Caco-2 (cell line): ENCODE data around the gene ABCC1. TPM values are rescaled to one million over a fixed set of nuclear protein-coding genes. Genes with fewer than 3 reads are reported as not detected.
"Not testable (repeated sequence)": the region's sequence is repeated elsewhere in the genome, so short reads cannot be mapped to it uniquely, and the experiment has no call there.

Experiments
- BruUV-seq: library from RNA; stranded (reverse); fragments of 400-500 nt; replicated peaks from 2 replicates; lab custom pipeline; 2021; lab: Mats Ljungman, UMichigan
- CTCF ChIA-PET: fragments of 300-600 bp; sonication (Branson Sonifier 250); formaldehyde crosslinking; loops from one replicate; lab custom pipeline; 2022; ENCODE audit warnings: antibody characterized with exemption; lab: Charles Lee
- POLR2A ChIA-PET: fragments of 300-600 bp; sonication (Branson Sonifier 250); formaldehyde crosslinking; loops from one replicate; lab custom pipeline; 2022; ENCODE audit warnings: antibody characterized with exemption; lab: Charles Lee
- DNase-seq, 2 experiments: peaks; one replicate each; pipeline versions ENCODE4 v3.0.0 to v3.0.0-alpha.2; 2020 to 2022
- H3K27me3 ChIP-seq: replicated peaks from 2 replicates; pipeline ENCODE4 v1.6.0; 2011; ENCODE audit warnings: low read length; ENCODE audit not compliant: control insufficient read depth, insufficient read depth
- H3K36me3 ChIP-seq: 2 replicates; pipeline ENCODE4 v1.5.1; 2011; ENCODE audit warnings: low read length; ENCODE audit not compliant: control insufficient read depth, insufficient read depth
- H3K4me1 ChIP-seq: fragments of 250-450 bp; sonication (Bioruptor Pico); 2 replicates; pipeline ENCODE4 v1.5.1; 2020; ENCODE audit warnings: mild to moderate bottlenecking
- H3K4me3 ChIP-seq: 2 replicates; pipeline ENCODE4 v1.5.1; 2011; ENCODE audit warnings: low read depth, mild to moderate bottlenecking, control low read depth, low read length
- H3K9me3 ChIP-seq: fragments of 250-450 bp; sonication (Bioruptor Pico); 2 replicates; pipeline ENCODE4 v1.5.1; 2020; ENCODE audit warnings: mild to moderate bottlenecking, moderate library complexity
- H3K27ac Mint-ChIP-seq: one replicate; pipeline ENCODE4 v1.8.0; 2022; ENCODE audit warnings: mixed read lengths; ENCODE audit not compliant: unreplicated experiment
- H3K27me3 Mint-ChIP-seq: one replicate; pipeline ENCODE4 v1.8.0; 2022; ENCODE audit warnings: mixed read lengths; ENCODE audit not compliant: insufficient read depth, unreplicated experiment
- H3K36me3 Mint-ChIP-seq: one replicate; pipeline ENCODE4 v1.8.0; 2022; ENCODE audit warnings: mild to moderate bottlenecking, mixed read lengths; ENCODE audit not compliant: insufficient read depth, unreplicated experiment
- H3K4me1 Mint-ChIP-seq: one replicate; pipeline ENCODE4 v1.8.0; 2022; ENCODE audit warnings: low read depth, mixed read lengths; ENCODE audit not compliant: unreplicated experiment
- H3K4me3 Mint-ChIP-seq: one replicate; pipeline ENCODE4 v1.8.0; 2022; ENCODE audit warnings: mild to moderate bottlenecking, moderate library complexity, mixed read lengths; ENCODE audit not compliant: unreplicated experiment
- H3K9me3 Mint-ChIP-seq: one replicate; pipeline ENCODE4 v1.8.0; 2022; ENCODE audit warnings: mixed read lengths; ENCODE audit not compliant: unreplicated experiment
- CTCF ChIP-seq, 2 experiments: fragments of 200-600 bp in 1 of 2; IDR thresholded peaks; 1 replicate in 1 of 2; 2 replicates in 1 of 2; pipeline versions ENCODE4 v1.5.1 to v1.8.0; 2011 to 2022; ENCODE audit warnings: antibody characterized with exemption in 1 of 2, control low read depth in 1 of 2, inconsistent platforms in 1 of 2, low read depth in 1 of 2, low read length in 1 of 2, mild to moderate bottlenecking in 1 of 2, moderate library complexity in 1 of 2; ENCODE audit not compliant: insufficient read depth in 1 of 2, severe bottlenecking in 1 of 2, unreplicated experiment in 1 of 2
- intact Hi-C: fragments of 100-400 bp; cut with micrococcal nuclease; formaldehyde crosslinking; loops from one replicate; pipeline ENCODE4 v1.10.0; 2022; ENCODE audit not compliant: unreplicated experiment
- total RNA-seq: library from RNA; stranded (reverse); gene quantifications from 2 replicates; pipeline ENCODE4 v1.2.3, GENCODE V29; 2022

ABCC1 gene
- total RNA-seq, 1 experiment from 2014 or later = 22.3 TPM

- H3K27me3 ChIP-seq = no peaks in the 10 kb centered on the region
- no peaks in the 10 kb centered on the region for H3K4me1 Mint-ChIP-seq
- intact Hi-C loops = no loop called here
- H3K36me3 Mint-ChIP-seq = no peaks in the 10 kb centered on the region
- no peak overlapping the region for H3K27ac Mint-ChIP-seq
- CTCF ChIA-PET = no interaction called here
- no peaks in the 10 kb centered on the region for H3K9me3 ChIP-seq
- H3K27me3 Mint-ChIP-seq = no peaks in the 10 kb centered on the region
- H3K36me3 ChIP-seq = no peaks in the 10 kb centered on the region
- no peak overlapping the region for H3K4me3 ChIP-seq
- POLR2A ChIA-PET = no interaction called here
- no peaks in the 10 kb centered on the region for H3K4me1 ChIP-seq
- no peak overlapping the region for H3K4me3 Mint-ChIP-seq
- BruUV-seq = no TSS peak
- no peaks in the 10 kb centered on the region for H3K9me3 Mint-ChIP-seq
- TF ChIP-seq CTCF (IDR thresholded peaks at IDR 0.05; ENCODE audit: insufficient read depth in 1 of 2, low read depth in 1 of 2, low read length in 1 of 2, severe bottlenecking in 1 of 2, unreplicated experiment in 1 of 2) = no peak
- DNase-seq = no peak
Measured at GRCh38 chr16:15916323-15916722, 33.1 kb upstream of the ABCC1 start.

- H3K4me3 Mint-ChIP-seq, H3K36me3 ChIP-seq, DNase-seq, BruUV-seq, H3K27me3 ChIP-seq, H3K27ac Mint-ChIP-seq, H3K4me3 ChIP-seq, POLR2A ChIA-PET, intact Hi-C loops, H3K36me3 Mint-ChIP-seq, H3K4me1 ChIP-seq, H3K9me3 Mint-ChIP-seq, H3K4me1 Mint-ChIP-seq, CTCF ChIA-PET, H3K27me3 Mint-ChIP-seq, H3K9me3 ChIP-seq: not testable (repeated sequence)
Measured at GRCh38 chr16:15918314-15918713, 31.1 kb upstream of the ABCC1 start.

- Mint-ChIP-seq H3K4me1 (no peaks in the 10 kb centered on the region), H3K36me3 (no peaks in the 10 kb centered on the region), H3K9me3 (no peaks in the 10 kb centered on the region), H3K4me3 (no peak overlapping the region), H3K27me3 (no peaks in the 10 kb centered on the region), H3K27ac (no peak overlapping the region)
- DNase-seq = no peak
- Histone ChIP-seq H3K27me3 (no peaks in the 10 kb centered on the region), H3K4me1 (no peaks in the 10 kb centered on the region), H3K36me3 (no peaks in the 10 kb centered on the region), H3K4me3 (no peak overlapping the region), H3K9me3 (no peaks in the 10 kb centered on the region)
- no TSS peak for BruUV-seq
- intact Hi-C loops = no loop called here
- ChIA-PET POLR2A (no interaction called here), CTCF (no interaction called here)
- no peak for TF ChIP-seq CTCF (IDR thresholded peaks at IDR 0.05; ENCODE audit: insufficient read depth in 1 of 2, low read depth in 1 of 2, low read length in 1 of 2, severe bottlenecking in 1 of 2, unreplicated experiment in 1 of 2)
Measured at GRCh38 chr16:15919331-15919730, 30.1 kb upstream of the ABCC1 start.

GRCh38 chr16:15924996-15925395 lies 24.4 kb upstream of the ABCC1 start:
- Mint-ChIP-seq H3K36me3 (no peaks in the 10 kb centered on the region), H3K4me1 (peaks cover 7% of the 10 kb centered on the region), H3K27me3 (no peaks in the 10 kb centered on the region), H3K27ac (no peak overlapping the region), H3K4me3 (no peak overlapping the region), H3K9me3 (no peaks in the 10 kb centered on the region)
- no peaks in the 10 kb centered on the region for H3K36me3 ChIP-seq
- H3K4me3 ChIP-seq = no peak overlapping the region
- H3K27me3 ChIP-seq = no peaks in the 10 kb centered on the region
- ChIA-PET CTCF (no interaction called here), POLR2A (no interaction called here)
- H3K9me3 ChIP-seq = no peaks in the 10 kb centered on the region
- H3K4me1 ChIP-seq = peaks cover 12% of the 10 kb centered on the region
- TF ChIP-seq CTCF (IDR thresholded peaks at IDR 0.05; ENCODE audit: insufficient read depth in 1 of 2, low read depth in 1 of 2, low read length in 1 of 2, severe bottlenecking in 1 of 2, unreplicated experiment in 1 of 2) = no peak
- DNase-seq = no peak
- BruUV-seq = no TSS peak
- intact Hi-C loops = no loop called here
